Head of caudate nucleus (tissue), 42 donors: ENCODE measurements around the gene TMEM8B.

Experiments used
- DNase-seq, 42 donors: peaks; one replicate each; pipeline versions ENCODE4 v3.0.0 to v3.0.0-alpha.2; 2020 to 2021; ENCODE audit warnings: mixed read lengths in 7 of 42
- intact Hi-C: fragments of 100-400 bp; cut with DNase I; formaldehyde crosslinking; loops from one replicate; pipeline ENCODE4 v1.15.0; 2022

TMEM8B gene

DNA sequence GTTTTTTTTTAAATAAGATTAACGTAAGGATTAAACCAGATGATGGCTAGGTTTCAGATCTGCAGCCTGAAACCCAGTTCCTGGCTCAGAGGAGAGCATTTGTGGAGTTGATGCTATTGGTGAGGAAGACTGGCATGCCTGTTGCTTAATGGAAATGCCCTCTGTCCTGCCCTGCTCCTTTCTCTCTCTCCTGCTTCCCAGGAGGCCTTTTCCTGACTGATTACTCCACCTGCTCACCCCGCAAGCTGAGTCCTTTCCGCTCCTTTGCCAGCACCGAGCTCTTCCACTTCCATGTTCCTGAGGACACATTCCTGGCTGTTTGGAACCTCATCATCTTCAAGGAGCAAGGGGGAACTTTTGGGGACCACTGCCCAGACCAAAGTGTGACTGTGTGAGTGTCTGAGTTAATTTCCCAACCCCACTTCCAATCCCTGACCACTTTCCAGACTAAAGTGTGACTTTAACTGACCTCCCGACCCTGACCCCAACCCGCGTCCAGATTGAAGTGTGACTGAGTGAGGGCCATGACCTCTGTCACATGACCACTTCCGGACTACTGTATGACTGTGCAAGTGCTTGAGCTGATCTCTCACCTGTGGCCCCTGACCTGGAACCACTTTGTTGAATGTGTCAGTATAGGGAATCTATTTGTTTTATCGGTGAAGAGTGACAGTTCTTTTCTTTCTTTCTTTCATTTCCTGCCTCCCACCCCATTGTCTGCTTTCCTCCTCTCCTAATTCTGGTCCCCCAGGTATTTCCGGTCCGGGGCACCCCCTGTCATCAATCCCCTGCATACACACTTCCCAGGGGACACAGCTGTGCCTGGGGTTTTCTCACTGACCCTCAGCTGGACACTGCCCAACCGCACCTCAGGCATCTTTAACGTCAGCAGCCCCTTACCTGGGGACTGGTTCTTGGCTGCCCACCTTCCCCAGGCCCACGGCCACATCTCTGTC is 5.5 kb downstream of the TMEM8B start:
- intact Hi-C loops = no loop called here
- no peak for DNase-seq

- DNase-seq = no peak
- intact Hi-C loops = no loop called here
Observed at GRCh38 chr9:35835216-35835632, 6.2 kb downstream of the TMEM8B start.

GRCh38 chr9:35835766-35836165 is 6.7 kb downstream of the TMEM8B start:
- intact Hi-C loops = no loop called here
- DNase-seq = no peak

- intact Hi-C loops = no loop called here
- no peak for DNase-seq
Observed at GRCh38 chr9:35836595-35836994, 7.6 kb downstream of the TMEM8B start.

GRCh38 chr9:35839926-35840325 is 10.9 kb downstream of the TMEM8B start:
- intact Hi-C loops = no loop called here

DNA sequence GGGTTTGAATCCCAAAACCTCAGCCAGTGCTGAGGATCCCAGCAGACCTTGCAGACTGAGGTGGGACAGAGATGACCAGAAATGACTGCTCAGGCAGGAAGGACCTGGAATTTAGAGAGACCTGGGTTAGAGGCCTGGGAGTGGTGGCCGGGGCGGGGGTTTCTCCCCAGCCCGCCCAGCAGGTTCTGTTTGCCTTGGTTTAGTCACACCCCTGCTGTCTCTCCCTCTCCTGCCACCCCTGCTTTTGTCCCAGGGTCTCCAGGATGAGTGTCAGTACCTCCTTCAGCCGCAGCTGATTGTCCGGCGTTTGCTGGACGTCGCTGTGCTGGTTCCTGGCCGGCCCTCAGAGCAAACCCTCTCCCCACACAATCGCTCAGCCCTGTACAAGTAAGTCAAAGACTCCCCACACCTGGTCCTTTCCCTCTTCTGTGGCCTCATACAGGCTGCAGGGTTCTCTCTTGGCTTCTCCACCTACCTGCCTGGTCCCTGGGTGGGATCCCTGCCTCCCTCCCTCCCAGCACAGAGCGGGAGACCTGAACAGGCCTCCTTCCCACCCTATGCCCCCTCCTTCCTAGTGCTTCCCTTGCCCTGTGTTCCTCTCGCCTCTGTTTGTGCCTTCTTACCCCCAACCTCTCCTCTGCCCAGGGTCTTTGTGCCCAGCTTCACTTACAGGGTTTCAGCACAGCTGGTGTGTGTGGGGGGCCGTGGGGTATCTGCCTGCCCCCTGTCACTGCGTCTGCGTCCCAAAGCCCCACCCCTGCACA is 12.0 kb downstream of the TMEM8B start:
- DNase-seq = no peak
- intact Hi-C loops = no loop called here

More at GRCh38 chr9:35839926-35840325, 10.9 kb downstream of the TMEM8B start:
- DNase-seq = no peak

GRCh38 chr9:35841645-35841900 is 12.5 kb downstream of the TMEM8B start:
- intact Hi-C loops = no loop called here
- DNase-seq = no peak

DNA sequence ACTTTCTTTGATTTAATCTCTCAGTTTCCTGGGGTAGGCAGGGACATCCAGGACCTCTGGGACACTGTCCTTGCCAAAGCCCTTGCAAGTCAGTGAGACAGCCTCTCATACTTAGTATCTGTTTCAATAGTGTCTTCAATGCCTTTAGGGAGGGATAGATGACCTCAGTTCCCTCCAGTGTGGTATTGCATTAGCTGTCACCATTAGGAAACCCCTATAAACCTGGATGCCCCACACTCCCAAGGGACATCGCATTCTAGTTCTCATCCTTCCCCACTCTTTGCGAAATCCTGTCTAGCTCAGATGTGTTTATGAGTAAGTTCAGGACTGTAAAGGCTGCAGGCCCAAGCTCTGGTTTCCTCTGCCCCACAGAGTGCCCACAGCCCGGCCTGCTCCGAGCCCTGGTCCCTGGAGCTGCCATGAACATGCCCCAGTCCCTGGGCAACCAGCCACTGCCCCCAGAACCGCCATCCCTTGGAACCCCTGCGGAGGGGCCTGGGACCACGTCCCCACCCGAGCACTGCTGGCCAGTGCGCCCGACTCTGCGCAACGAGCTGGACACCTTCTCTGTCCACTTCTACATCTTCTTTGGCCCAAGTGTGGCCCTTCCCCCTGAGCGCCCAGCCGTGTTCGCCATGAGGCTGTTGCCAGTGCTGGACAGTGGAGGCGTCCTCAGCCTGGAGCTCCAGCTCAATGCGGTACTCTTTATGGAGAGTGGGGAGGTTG is 13.2 kb downstream of the TMEM8B start:
- no peak for DNase-seq
- intact Hi-C loops = no loop called here

DNA sequence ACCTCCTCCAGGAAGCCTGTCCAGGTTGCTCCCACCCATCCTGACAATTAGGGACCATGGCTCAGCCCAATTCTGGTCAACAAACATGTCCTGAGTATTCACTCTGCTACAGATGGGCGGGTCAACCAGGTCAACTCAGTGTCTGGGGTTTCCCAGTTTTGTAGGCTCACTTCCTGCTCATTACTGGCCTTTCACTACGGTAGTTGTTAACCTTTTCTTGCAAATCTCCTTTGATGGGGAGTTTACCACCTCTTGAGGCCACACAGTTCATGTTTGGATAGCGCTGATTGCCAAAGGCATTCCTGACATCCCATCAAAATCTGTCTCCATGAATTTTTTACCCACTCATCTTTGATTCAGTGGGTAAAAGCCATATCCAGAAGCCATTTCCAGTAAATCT is 13.8 kb downstream of the TMEM8B start:
- intact Hi-C loops = no loop called here
- no peak for DNase-seq

GRCh38 chr9:35844628-35845270 is 15.7 kb downstream of the TMEM8B start:
- DNase-seq = peak in 7 of 42 donors; percentile 21 to 55 (median 34)
- intact Hi-C loops = no loop called here

GRCh38 chr9:35845824-35846771 is 17.1 kb downstream of the TMEM8B start:
- peak in 12 of 42 donors; percentile 19 to 45 (median 34) for DNase-seq
- intact Hi-C loops = no loop called here

- peak in 34 of 42 donors; percentile 16 to 89 (median 58) for DNase-seq
- intact Hi-C loops = no loop called here
Observed at GRCh38 chr9:35847792-35848572, 19.0 kb downstream of the TMEM8B start.

GRCh38 chr9:35852267-35852815 is 23.3 kb downstream of the TMEM8B start:
- intact Hi-C loops = no loop called here
- DNase-seq = peak in 2 of 42 donors; percentile 3 to 21

- intact Hi-C loops = no loop called here
- peak in 6 of 42 donors; percentile 6 to 31 (median 14) for DNase-seq
Observed at GRCh38 chr9:35852876-35853865, 24.1 kb downstream of the TMEM8B start.

DNA sequence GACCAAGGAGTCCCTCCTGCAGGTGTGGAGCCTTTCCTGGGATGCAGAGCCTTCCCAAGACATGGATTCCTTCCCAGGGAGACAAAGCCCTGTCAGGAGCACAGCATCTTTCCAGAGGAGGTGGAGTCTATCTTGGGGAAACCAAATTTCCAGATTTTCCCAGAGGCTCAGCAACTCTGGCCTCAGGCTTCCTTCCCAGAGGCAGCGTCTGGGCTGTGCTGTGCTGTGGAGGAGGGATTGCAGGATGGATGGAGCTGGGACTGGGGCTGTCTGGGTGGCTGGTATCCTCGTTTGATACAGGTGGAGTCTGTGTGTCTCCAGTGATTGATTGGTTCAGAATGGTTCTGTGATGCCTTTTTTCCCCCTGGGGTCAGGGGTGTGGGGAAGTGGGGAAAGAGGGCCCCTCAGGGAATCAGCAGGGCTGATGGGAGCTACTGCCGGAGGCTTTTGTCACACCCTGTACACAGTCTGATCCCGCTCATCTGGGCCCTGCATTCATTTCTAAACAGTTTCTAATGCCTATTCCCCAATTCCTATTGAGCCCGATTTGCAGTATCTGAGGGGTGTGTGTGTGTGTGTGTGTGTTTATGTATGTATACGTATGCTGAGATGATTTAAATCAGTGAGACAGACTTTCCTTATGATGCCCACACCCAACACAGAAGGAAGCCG is 25.2 kb downstream of the TMEM8B start:
- intact Hi-C loops = no loop called here
- peak in 5 of 42 donors; percentile 1 to 13 (median 6) for DNase-seq
